Spleen (tissue), 11 donors: ENCODE measurements around the gene GLUD1. TPM values are rescaled to one million over a fixed set of nuclear protein-coding genes. Genes with fewer than 3 reads are reported as not detected.

ENCODE experiments used
- DNase-seq: peaks from one replicate; pipeline ENCODE4 v3.0.0-alpha.2; 2020
- H3K27ac ChIP-seq, 8 donors: fragments of 200-600 bp; sonication (generic) in 7 of 8; 1 replicate in 4 of 8; 2 replicates in 4 of 8; pipeline versions ENCODE4 v1.5.0 to v1.8.0; 2016 to 2021; ENCODE audit warnings: inconsistent platforms in 4 of 8, mild to moderate bottlenecking in 4 of 8, moderate library complexity in 1 of 8
- H3K27me3 ChIP-seq, 7 donors: fragments of 200-600 bp; sonication (generic) in 6 of 7; replicated peaks in 1 of 7; 1 replicate in 4 of 7; 2 replicates in 3 of 7; pipeline versions ENCODE4 v1.5.0 to v1.8.0; 2016 to 2021; ENCODE audit warnings: inconsistent platforms in 3 of 7, mild to moderate bottlenecking in 1 of 7
- H3K36me3 ChIP-seq, 6 donors: fragments of 200-600 bp; sonication (generic) in 5 of 6; 1 replicate in 4 of 6; 2 replicates in 2 of 6; pipeline versions ENCODE4 v1.5.0 to v1.8.0; 2016 to 2021; ENCODE audit warnings: inconsistent platforms in 2 of 6
- H3K4me1 ChIP-seq, 6 donors: fragments of 200-600 bp; sonication (generic) in 5 of 6; 1 replicate in 3 of 6; 2 replicates in 3 of 6; pipeline versions ENCODE4 v1.5.0 to v1.8.0; 2016 to 2021; ENCODE audit warnings: inconsistent platforms in 3 of 6
- H3K4me3 ChIP-seq, 8 donors: fragments of 200-600 bp; sonication (generic) in 7 of 8; 1 replicate in 4 of 8; 2 replicates in 4 of 8; pipeline versions ENCODE4 v1.5.0 to v1.8.0; 2016 to 2021; ENCODE audit warnings: inconsistent platforms in 4 of 8, mild to moderate bottlenecking in 4 of 8, moderate library complexity in 2 of 8
- H3K9me3 ChIP-seq, 8 donors: fragments of 200-600 bp; sonication (generic) in 7 of 8; 1 replicate in 4 of 8; 2 replicates in 4 of 8; pipeline versions ENCODE4 v1.5.0 to v1.8.0; 2016 to 2021; ENCODE audit warnings: inconsistent platforms in 4 of 8
- POLR2A ChIP-seq, 3 donors: fragments of 450-650 bp; IDR thresholded peaks; one replicate each; pipeline ENCODE4 v1.5.1; 2017; ENCODE audit warnings: antibody characterized with exemption in 3 of 3, mild to moderate bottlenecking in 1 of 3
- POLR2AphosphoS5 ChIP-seq, 3 donors: sonication (generic); formaldehyde crosslinking; IDR thresholded peaks; one replicate each; pipeline ENCODE4 v1.5.1; 2017; ENCODE audit warnings: antibody characterized with exemption in 3 of 3
- WGBS, 5 donors: extraction: QIAGEN DNeasy Blood & Tissue Kit in 3 of 5; methylation state at CpG; one replicate each; pipeline versions ENCODE4 v1.1.5 to v1.1.7; 2013 to 2018; 5-methylcytosine and 5-hydroxymethylcytosine counted together
- intact Hi-C: fragments of 100-400 bp; cut with DNase I; formaldehyde crosslinking; loops from one replicate; pipeline ENCODE4 v1.15.0; 2023; ENCODE audit warnings: low total_unique reads
- polyA plus RNA-seq, 3 donors: library from polyadenylated mRNA; stranded (reverse); fragments of 200-250 nt; gene quantifications; one replicate each; pipeline ENCODE4 v1.2.1, GENCODE V29; 2013
- small RNA-seq, 4 donors: library from RNA; depleted of rRNA; stranded (forward); fragments of <200 nt; gene quantifications; one replicate each; pipeline ENCODE3, GENCODE V24; 2016
- total RNA-seq, 7 donors: library from RNA; depleted of rRNA in 3 of 7; stranded (reverse); fragments of >200 nt in 3 of 7; fragmentation: NEBNext Ultra II Directional in 4 of 7; extraction: Animal tissue kit (Norgen Biotek cat#: 25700) in 4 of 7; gene quantifications; one replicate each; pipeline versions ENCODE4 v1.1.0 to v1.2.1, GENCODE V29; 2016 to 2021
- TF ChIP-seq, protein P1 (sequence below), 11 experiments: fragments of 200-600 bp in 7 of 11; fragments of 450-650 bp in 4 of 11; sonication (generic) in 4 of 11; IDR thresholded peaks in 8 of 11; conservative IDR thresholded peaks in 3 of 11; 1 replicate in 7 of 11; 2 replicates in 4 of 11; pipeline versions ENCODE4 v1.4.0 to v1.8.0; 2016 to 2021; ENCODE audit warnings: antibody characterized with exemption in 11 of 11, inconsistent platforms in 4 of 11, mild to moderate bottlenecking in 1 of 11
- donor health status: healthy with polysubstance abuse.
- donor health status: DM: no; HTN: no; CAD: no; lungs with moderate emphysema.
- donor health status: DM: no; HTN: no; CAD: no.
- donor health status: Bipolar disorder and iron deficiency.
- donor health status: healthy.
- donor health status: DM: no; HTN: no; CAD: no.
- donor health status: DM: yes; HTN: yes; CAD: no.

Gene GLUD1
- total and polyA plus RNA-seq, 10 donors = 41.2 to 130 (median 94.5) TPM

- no peaks in the 10 kb centered on the region for H3K4me1 ChIP-seq
- no peaks in the 10 kb centered on the region for H3K9me3 ChIP-seq
- WGBS, 5 donors = 72 to 89% (median 76%) methylated on average over 3 of the region's 3 CpGs
- H3K27ac ChIP-seq = no peak overlapping the region
- intact Hi-C loops = no loop called here
- TF ChIP-seq POLR2AphosphoS5 (IDR thresholded peaks at IDR 0.05) (no peak), POLR2A (IDR thresholded peaks at IDR 0.05) (no peak)
- TF ChIP-seq, protein P1, sequence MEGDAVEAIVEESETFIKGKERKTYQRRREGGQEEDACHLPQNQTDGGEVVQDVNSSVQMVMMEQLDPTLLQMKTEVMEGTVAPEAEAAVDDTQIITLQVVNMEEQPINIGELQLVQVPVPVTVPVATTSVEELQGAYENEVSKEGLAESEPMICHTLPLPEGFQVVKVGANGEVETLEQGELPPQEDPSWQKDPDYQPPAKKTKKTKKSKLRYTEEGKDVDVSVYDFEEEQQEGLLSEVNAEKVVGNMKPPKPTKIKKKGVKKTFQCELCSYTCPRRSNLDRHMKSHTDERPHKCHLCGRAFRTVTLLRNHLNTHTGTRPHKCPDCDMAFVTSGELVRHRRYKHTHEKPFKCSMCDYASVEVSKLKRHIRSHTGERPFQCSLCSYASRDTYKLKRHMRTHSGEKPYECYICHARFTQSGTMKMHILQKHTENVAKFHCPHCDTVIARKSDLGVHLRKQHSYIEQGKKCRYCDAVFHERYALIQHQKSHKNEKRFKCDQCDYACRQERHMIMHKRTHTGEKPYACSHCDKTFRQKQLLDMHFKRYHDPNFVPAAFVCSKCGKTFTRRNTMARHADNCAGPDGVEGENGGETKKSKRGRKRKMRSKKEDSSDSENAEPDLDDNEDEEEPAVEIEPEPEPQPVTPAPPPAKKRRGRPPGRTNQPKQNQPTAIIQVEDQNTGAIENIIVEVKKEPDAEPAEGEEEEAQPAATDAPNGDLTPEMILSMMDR (IDR thresholded peaks at IDR 0.05 in 8 of 11, conservative IDR thresholded peaks at IDR 0.05 in 3 of 11) = no peak
- no peaks in the 10 kb centered on the region for H3K36me3 ChIP-seq
- no peak overlapping the region for H3K4me3 ChIP-seq
- H3K27me3 ChIP-seq = no peaks in the 10 kb centered on the region
- no peak for DNase-seq
Measured at GRCh38 chr10:87000491-87000890, 94.2 kb downstream of the GLUD1 start.

Small RNA genes lying within 50 kb of the gene (small RNA-seq; reads per million reads assigned to genes)
- gene AL136982.5 (0 reads per million in 4 donors), gene FAM25A (0 reads per million in 4 donors), gene RNU6-529P (0 reads per million in 4 donors)

Other genes starting within 250 kb of the GLUD1 start
- gene MMRN2, start 137.2 kb downstream of the GLUD1 start, total RNA-seq = 100 to 1,000 TPM in 1 of 7 donors, 10 to 100 TPM in 6; 54.2 to 120 (median 81.0) TPM
- 10 to 100 TPM in 1 of 3 donors, 1 to 10 TPM in 2; 4.8 to 10.3 (median 5.9) TPM for gene MMRN2, start 137.2 kb downstream of the GLUD1 start, polyA plus RNA-seq
- 10 to 100 TPM; 19.9 to 83.0 (median 69.4) TPM for gene SNCG, start 136.2 kb downstream of the GLUD1 start, total RNA-seq
- 100 to 1,000 TPM in 1 of 3 donors, 10 to 100 TPM in 2; 84.3 to 127 (median 98.9) TPM for gene SNCG, start 136.2 kb downstream of the GLUD1 start, polyA plus RNA-seq
- gene ADIRF, start 126.4 kb downstream of the GLUD1 start, total RNA-seq = 100 to 1,000 TPM in 1 of 7 donors, 10 to 100 TPM in 6; 23.9 to 139 (median 50.7) TPM
- 10 to 100 TPM; 61.6 to 84.5 (median 73.5) TPM for gene ADIRF, start 126.4 kb downstream of the GLUD1 start, polyA plus RNA-seq
- not detected for gene FAM25A, start 74.5 kb downstream of the GLUD1 start, total RNA-seq
- not detected for gene FAM25A, start 74.5 kb downstream of the GLUD1 start, polyA plus RNA-seq
- 10 to 100 TPM; 16.2 to 38.5 (median 26.7) TPM for gene SHLD2, start 363 bp upstream of the GLUD1 start, total RNA-seq
- 10 to 100 TPM; 10.8 to 16.6 (median 11.9) TPM for gene SHLD2, start 363 bp upstream of the GLUD1 start, polyA plus RNA-seq
- 1 to 10 TPM; 1.0 to 4.9 (median 2.4) TPM for gene NUTM2A, start 130.6 kb upstream of the GLUD1 start, total RNA-seq
- 1 to 10 TPM in 1 of 3 donors, under 1 TPM in 2; 0.86 to 2.4 (median 0.96) TPM for gene NUTM2A, start 130.6 kb upstream of the GLUD1 start, polyA plus RNA-seq